CD4-positive, alpha-beta T cell treated with Interleukin-17A for 1 hour (primary cell): ENCODE data around the gene FGFR2.
"Not testable (repeated sequence)": the region's sequence is repeated elsewhere in the genome, so short reads cannot be mapped to it uniquely, and the experiment has no call there.

Experiments
- DNase-seq: peaks from one replicate; pipeline ENCODE4 v3.0.0-alpha.2; 2020

Gene FGFR2

DNA sequence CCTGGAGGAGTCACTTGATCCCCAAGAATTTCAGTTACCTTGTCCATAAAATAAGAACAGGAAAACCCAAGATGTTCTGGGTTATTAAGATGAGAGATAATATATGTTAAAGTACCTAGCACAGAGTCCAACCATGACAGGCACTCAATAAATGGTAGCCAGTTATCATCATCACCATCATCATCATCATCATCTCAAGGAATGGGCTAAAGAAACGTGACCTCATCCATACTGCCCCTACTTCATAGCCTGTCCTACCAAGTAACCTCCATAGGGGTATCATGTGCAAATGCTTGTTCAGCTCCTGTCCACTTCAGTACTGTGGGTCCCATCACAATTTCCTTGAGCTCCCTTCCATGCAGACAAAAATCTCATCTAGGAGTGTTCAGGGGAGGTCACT, 14.4 kb downstream of the FGFR2 start:
- no peak for DNase-seq

- DNase-seq, result no peak
Measured at GRCh38 chr10:121583258-121583657, 15.0 kb downstream of the FGFR2 start.

DNA sequence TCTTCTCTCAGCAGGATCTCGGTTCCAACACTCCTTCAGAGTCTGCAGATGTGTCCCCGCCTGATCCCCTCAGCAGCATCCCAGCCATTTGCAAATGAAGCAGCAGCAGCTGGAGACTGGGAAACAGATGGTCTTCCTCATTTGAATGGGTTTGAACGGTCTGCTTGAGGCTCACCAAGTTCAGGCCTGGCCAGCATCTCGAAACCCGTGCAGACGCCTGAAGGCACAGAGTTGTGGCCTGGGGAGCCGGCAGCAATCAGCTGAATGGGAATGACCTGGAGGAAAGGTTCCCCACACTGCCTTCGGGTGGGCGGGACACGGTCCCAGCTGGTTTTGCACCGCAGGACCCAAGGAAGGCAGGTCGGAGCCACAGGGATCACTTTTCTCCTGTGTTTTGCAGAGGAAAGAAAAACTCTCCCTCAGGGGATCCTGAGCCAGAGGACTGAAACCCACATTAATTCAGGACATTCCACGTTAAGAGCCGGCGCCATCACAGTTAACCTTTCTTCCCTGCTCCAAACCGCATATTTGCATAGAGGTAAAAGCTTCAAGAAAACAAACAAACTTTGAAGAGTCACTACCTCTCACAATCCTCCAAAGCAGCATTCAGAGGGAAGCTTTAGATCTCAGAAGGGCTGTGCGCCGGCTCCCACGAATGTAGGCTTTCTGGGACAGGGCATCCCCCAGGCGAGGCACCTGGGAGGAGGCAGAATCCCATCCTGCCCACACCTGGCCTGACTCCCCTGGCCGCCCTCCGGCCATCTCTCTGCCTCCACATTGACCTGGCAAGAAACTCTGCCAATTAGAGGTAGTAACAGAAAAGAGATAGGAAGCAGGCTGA, 17.7 kb downstream of the FGFR2 start:
- no peak for DNase-seq

DNA sequence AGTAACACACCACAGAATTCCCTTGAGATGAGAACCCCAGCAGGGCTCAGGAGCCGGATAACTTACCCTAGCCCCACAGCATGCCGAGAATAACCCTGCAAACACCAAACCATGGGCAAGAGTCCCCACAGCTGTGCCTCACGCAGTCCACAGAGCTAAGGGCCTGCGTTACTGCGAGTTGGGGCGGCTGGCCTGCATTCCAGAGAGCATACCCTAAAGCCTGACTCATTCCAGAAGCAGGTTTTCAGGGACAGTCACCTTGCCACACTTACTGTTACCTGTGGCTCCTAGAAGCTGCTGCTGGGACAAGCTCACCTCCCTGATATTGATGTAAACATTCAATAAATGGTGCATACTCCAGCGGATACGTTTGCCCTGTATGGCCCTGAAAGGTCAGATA, 18.6 kb downstream of the FGFR2 start:
- no peak for DNase-seq

DNA sequence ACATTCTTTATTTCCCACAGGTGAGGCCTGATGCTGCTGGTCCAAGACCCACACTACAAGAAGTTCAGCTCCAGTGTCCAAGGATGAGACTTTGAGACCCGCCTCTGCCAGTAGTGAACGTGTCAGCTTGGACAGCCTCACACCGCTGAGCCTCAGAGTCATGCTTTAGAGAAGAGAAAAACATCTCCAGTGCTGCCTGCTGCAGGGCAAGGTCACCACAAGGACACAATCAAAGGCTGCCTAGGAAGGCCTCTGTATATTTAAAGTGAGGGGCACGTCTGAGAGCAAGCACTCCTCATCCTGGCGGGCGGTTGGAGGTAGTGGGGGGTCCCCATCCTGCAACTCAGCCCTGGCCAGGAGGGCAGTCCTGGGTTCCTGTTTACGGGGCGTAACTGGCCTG, 19.3 kb downstream of the FGFR2 start:
- no peak for DNase-seq

DNA sequence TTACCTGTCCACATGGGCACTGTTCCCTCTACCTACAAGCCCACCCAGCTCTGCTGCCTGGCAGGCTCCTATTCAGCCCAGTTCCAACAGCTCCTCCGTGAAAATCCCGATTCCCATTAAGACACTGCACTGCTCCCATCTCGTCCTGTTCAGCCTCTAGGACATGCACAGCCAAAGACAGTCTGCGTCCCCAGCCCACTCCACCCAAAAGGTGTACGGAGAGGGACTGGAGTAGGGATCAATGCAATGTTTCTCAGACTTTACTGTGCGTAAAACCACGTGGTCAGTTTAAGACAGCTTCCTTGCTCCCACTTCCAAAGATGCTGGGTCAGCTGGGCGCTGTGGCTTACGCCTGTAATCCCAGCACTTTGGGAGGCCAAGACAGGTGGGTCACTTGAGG, 19.9 kb downstream of the FGFR2 start:
- DNase-seq, result no peak

DNA sequence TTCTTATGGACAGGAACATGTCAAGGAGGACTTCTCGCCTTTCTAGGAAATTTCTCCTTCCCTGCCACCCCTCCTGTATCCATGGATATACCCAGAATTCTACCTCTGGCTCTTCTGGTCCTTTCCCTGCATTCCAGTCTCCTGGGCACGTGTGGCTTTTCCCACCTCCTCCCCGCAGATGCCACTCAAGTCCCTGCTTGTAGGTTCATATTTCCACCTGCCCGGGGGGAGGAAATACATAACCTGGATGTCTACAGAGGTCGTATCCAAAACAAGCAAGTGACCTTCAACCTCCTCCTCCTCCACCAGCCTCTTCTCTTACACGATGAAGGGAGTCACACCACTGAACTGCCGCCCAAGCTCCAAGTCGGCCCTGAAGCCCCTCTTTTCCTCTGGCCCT, 20.7 kb downstream of the FGFR2 start:
- DNase-seq, result no peak

- DNase-seq, result no peak
Measured at GRCh38 chr10:121576139-121576538, 22.1 kb downstream of the FGFR2 start.

GRCh38 chr10:121574519-121575166, 23.6 kb downstream of the FGFR2 start:
- no peak for DNase-seq

DNA sequence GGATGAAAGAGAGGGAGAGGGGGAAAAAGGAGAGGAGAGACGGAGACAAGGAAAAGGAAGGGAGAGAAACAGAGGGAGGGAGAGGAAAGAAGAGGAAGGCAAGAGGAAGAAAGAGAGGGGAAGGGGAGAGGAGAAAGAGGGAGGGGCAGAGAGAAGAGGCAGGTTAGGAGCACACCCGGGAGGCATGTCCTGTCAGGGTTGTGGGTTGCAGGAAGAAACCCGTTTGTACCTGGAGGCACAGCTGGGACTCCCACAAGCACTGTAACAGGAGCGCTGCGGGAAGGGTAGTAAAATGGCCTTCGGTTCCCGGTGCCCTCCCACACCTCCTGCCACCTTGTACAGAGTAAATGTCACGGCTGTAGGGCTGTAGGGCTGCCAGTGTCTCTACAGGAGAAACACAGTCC, 24.7 kb downstream of the FGFR2 start:
- DNase-seq, result no peak

DNA sequence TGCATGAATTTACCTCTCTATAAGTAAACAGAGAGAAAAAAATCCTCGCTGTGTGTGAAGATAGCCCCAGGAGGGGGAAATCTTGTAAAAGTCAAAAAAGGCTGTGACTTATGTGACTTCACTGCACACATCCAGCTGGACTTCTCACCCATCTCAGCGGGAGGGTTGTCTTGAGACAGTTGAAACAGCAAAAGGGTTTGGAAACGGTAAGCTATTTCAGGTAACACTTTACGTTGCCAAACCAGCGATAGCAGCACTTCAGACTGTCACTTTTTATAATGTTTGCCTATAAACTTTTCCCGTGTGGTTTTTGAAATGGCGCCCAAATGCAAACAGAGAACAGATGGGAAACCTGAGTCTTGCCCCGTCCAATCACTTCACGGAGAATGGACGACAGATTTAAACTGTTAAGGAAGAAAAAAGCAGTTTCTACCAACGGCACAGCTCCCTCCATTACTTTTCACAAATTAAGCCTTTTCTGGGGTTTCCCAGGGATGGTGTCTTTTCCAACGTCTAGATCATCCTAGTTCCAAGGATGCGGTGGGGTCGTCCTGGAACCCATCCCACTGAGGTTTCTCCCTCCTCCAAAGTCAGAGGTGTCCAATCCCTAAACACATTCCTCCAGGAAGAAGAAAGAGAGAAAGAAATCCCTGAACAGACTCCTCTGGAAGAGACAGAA, 25.2 kb downstream of the FGFR2 start:
- DNase-seq, result no peak

DNA sequence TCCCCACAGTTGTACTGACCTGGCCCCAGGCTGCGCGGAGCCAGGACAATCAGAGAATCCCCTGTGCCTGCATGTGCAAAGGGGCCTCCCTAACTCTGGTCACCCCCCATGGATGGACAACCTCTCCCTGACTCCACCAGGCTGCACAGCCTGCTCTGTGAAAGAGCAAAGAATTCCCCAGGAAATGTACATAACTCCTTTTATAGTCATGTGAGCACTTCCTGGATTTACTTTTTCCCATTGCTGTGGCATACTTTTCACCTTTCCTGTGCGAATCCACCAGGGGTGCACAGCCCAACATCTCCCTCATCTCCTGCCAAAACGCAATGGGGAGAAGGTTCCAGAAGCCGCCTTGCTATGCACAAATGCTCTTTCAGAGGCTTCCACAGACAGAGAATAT, 27.9 kb downstream of the FGFR2 start:
- no peak for DNase-seq

DNA sequence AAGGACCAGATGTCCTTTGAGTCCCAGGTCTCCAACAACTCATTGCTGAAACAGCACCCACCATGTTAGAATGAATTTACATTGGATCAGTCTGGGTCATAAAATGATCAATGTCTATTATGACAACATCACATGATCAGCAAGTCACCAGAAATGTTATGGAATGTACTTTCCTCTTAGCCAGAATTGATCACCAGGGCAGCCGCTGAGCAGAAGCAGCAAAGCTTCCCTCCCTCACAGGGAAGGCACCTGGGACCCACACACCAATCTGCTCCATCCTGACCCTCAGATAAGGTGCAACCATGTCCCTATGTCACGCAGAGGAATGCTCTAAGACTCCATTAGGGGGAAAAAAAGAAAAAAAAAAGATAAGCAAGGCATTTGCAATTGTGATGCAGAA, 30.0 kb downstream of the FGFR2 start:
- DNase-seq, result no peak

GRCh38 chr10:121567569-121567968, 30.7 kb downstream of the FGFR2 start:
- DNase-seq, result no peak

GRCh38 chr10:121566755-121567154, 31.5 kb downstream of the FGFR2 start:
- DNase-seq, result no peak

- DNase-seq, result no peak
Measured at GRCh38 chr10:121559326-121560026, 38.8 kb downstream of the FGFR2 start.

DNA sequence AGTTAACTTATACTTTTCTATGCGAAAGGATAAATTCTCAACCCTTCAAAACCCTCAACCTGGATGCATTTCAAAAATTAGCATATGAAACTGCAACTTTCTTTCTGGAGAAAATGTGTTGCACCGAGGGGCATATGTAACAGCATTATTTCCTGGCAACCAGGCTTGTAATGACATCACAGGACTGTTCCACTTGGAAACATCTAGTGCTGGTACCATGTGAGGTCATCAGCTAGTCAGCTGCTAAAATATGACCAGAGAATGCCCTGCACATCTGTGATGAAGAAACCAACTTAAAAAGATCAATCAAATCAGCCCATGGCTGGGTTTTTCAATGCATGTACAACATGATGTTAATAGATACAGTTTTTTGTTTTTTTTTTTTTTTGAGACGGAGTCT, 40.0 kb downstream of the FGFR2 start:
- DNase-seq, result no peak

- DNase-seq, result no peak
Measured at GRCh38 chr10:121556918-121557573, 41.2 kb downstream of the FGFR2 start.

DNA sequence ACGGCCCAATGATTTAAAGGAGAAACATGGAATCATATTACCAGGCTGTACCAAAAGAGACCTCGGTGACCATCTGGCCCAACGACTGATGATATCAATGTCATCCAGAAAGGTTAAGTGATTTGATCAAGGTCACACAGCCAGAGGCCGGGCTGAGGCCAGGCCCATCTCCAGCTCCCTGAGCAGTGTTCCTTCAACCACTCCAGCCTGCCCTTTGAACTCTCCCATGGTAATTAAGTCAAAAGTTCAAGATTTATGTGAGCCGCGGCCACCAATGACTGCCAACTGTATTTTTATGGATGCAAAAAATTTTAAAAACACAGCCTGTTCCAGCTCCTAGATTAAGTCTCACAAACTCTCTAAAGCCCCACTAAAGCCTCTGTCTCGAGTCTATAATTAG, 41.8 kb downstream of the FGFR2 start:
- no peak for DNase-seq

DNA sequence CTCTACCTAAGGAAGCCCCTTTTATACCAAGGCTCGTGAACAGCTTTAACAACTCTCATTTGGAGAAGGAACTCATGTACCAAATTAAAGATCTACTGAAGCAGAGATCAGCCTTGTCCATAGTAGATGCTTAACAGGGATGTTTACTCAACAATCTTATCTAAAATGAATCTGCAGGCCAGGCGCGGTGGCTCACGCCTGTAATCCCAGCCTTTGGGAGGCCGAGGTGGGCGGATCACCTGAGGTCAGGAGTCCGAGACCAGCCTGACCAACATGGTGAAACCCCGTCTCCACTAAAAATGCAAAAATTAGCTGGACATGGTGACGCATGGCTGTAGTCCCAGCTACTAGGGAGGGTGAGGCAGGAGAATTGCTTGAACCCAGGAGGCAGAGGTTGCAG, 43.3 kb downstream of the FGFR2 start:
- DNase-seq, result not testable (repeated sequence)

GRCh38 chr10:121553511-121554264, 44.6 kb downstream of the FGFR2 start:
- DNase-seq, result no peak

- DNase-seq, result no peak
Measured at GRCh38 chr10:121552746-121553145, 45.5 kb downstream of the FGFR2 start.
